Glutamatergic neuron (in vitro differentiated cells): Measurements from ENCODE around the gene PIK3C3. TPM values are rescaled to one million over a fixed set of nuclear protein-coding genes. Genes with fewer than 3 reads are reported as not detected.

Experiments
- DNase-seq: peaks from one replicate; pipeline ENCODE4 v3.0.0; 2022
- H3K27ac Mint-ChIP-seq: one replicate; pipeline ENCODE4 v1.8.0; 2020; ENCODE audit warnings: mild to moderate bottlenecking, mixed read lengths, inconsistent platforms; ENCODE audit not compliant: unreplicated experiment
- H3K27me3 Mint-ChIP-seq: one replicate; pipeline ENCODE4 v1.8.0; 2020; ENCODE audit warnings: mild to moderate bottlenecking, moderate library complexity, mixed read lengths, inconsistent platforms; ENCODE audit not compliant: unreplicated experiment
- H3K36me3 Mint-ChIP-seq: one replicate; pipeline ENCODE4 v1.8.0; 2020; ENCODE audit warnings: mild to moderate bottlenecking, mixed read lengths, inconsistent platforms; ENCODE audit not compliant: unreplicated experiment
- H3K4me1 Mint-ChIP-seq: one replicate; pipeline ENCODE4 v1.8.0; 2020; ENCODE audit warnings: mild to moderate bottlenecking, low read depth, mixed read lengths, inconsistent platforms; ENCODE audit not compliant: unreplicated experiment
- H3K4me3 Mint-ChIP-seq: one replicate; pipeline ENCODE4 v1.8.0; 2020; ENCODE audit warnings: mild to moderate bottlenecking, mixed read lengths, inconsistent platforms; ENCODE audit not compliant: unreplicated experiment
- H3K9me3 Mint-ChIP-seq: one replicate; pipeline ENCODE4 v1.8.0; 2020; ENCODE audit warnings: mild to moderate bottlenecking, moderate library complexity, mixed read lengths, inconsistent platforms; ENCODE audit not compliant: unreplicated experiment
- CTCF ChIP-seq: fragments of 200-600 bp; sonication (generic); IDR thresholded peaks from one replicate; pipeline ENCODE4 v1.5.0; 2021; ENCODE audit not compliant: partially characterized antibody, unreplicated experiment
- long read RNA-seq: library from polyadenylated mRNA; unstranded; transcript quantifications from one replicate; pipeline ENCODE4 v2.0.0, GENCODE V29; 2020; ENCODE audit not compliant: unreplicated experiment
- total RNA-seq: library from RNA; stranded (reverse); fragmentation: NEBNext Ultra II Directional; extraction: Animal tissue kit (Norgen Biotek cat#: 25700); gene quantifications from one replicate; pipeline ENCODE4 v1.2.1, GENCODE V29; 2021; ENCODE audit not compliant: unreplicated experiment

The PIK3C3 gene
- total RNA-seq, result 74.6 TPM
- long read RNA-seq, full-length matches to known transcripts, result 7 of 10 reads
- long read RNA-seq, partial matches to known transcripts, result 2 of 10 reads
- long read RNA-seq, other reads (novel, unspliced or antisense), result 1 of 10 reads

GRCh38 chr18:41954827-41955613 is at the start of gene PIK3C3:
TSS of gene PIK3C3 (plus strand) at chr18:41955234. CDS start at chr18:41955292, 58 bp downstream.
- Mint-ChIP-seq H3K27ac (peak within 1 kb of the TSS; percentile 97), H3K4me3 (peak within 1 kb of the TSS; percentile 95), H3K9me3 (peaks cover 4% of the 10 kb centered on the region), H3K36me3 (no peaks in the 10 kb centered on the region), H3K27me3 (no peaks in the 10 kb centered on the region), H3K4me1 (peaks cover 10% of the 10 kb centered on the region)
- TF ChIP-seq CTCF, result no peak
- peak; percentile 98 for DNase-seq

- H3K4me3 Mint-ChIP-seq, result no peak overlapping the region
- DNase-seq, result no peak
- TF ChIP-seq CTCF, result no peak
- H3K27me3 Mint-ChIP-seq, result no peaks in the 10 kb centered on the region
- H3K4me1 Mint-ChIP-seq, result no peaks in the 10 kb centered on the region
- H3K27ac Mint-ChIP-seq, result no peak overlapping the region
- H3K9me3 Mint-ChIP-seq, result no peaks in the 10 kb centered on the region
- H3K36me3 Mint-ChIP-seq, result no peaks in the 10 kb centered on the region
Observed at GRCh38 chr18:41905786-41906527, 49.1 kb upstream of the PIK3C3 start.

- no peaks in the 10 kb centered on the region for H3K9me3 Mint-ChIP-seq
- DNase-seq, result no peak
Observed at GRCh38 chr18:41906528-41907146, 48.4 kb upstream of the PIK3C3 start.

GRCh38 chr18:41917181-41917580 is 37.9 kb upstream of the PIK3C3 start:
- H3K36me3 Mint-ChIP-seq, result no peaks in the 10 kb centered on the region

More at GRCh38 chr18:41906528-41907146, 48.4 kb upstream of the PIK3C3 start:
- peak; percentile 85 for TF ChIP-seq CTCF
- no peak overlapping the region for H3K4me3 Mint-ChIP-seq
- H3K36me3 Mint-ChIP-seq, result no peaks in the 10 kb centered on the region
- peak overlapping the region; percentile 30 for H3K27ac Mint-ChIP-seq
- no peaks in the 10 kb centered on the region for H3K4me1 Mint-ChIP-seq
- no peaks in the 10 kb centered on the region for H3K27me3 Mint-ChIP-seq

More at GRCh38 chr18:41917181-41917580, 37.9 kb upstream of the PIK3C3 start:
- no peak for TF ChIP-seq CTCF
- DNase-seq, result no peak
- no peak overlapping the region for H3K4me3 Mint-ChIP-seq
- H3K27me3 Mint-ChIP-seq, result no peaks in the 10 kb centered on the region
- H3K4me1 Mint-ChIP-seq, result no peaks in the 10 kb centered on the region
- H3K9me3 Mint-ChIP-seq, result no peaks in the 10 kb centered on the region
- H3K27ac Mint-ChIP-seq, result no peak overlapping the region
